HG03558 (cell line): ENCODE data around the gene ZNF664.
"Not testable (repeated sequence)": the region's sequence is repeated elsewhere in the genome, so short reads cannot be mapped to it uniquely, and the experiment has no call there.

Experiments used
- ATAC-seq: cut with Tn5 transposase; IDR thresholded peaks from one replicate; pipeline ENCODE4 v1.9.1; 2021; ENCODE audit warnings: moderate number of reproducible peaks; ENCODE audit not compliant: unreplicated experiment; ENCODE audit errors: extremely low read depth

Gene ZNF664

DNA sequence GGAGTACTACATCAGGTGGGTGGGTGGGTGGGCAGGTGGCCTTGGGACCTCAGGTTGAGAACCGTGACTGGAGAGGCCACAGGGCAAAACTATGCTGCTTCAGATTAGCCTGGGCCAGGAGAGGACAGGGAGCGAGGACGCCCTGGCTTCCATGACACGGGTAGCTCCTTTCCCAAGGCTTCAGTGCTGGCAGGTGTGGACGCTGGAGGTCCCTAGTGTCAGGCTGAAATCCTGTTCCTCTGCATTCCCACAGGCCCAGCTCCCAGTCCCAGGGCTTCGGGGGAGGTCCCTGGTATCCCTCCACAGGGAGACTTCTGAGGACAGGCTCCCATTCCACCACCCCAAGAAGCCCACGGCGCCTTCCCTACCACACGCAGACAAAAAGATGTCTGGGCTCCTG, 32.0 kb upstream of the ZNF664 start:
- ATAC-seq, result no peak

DNA sequence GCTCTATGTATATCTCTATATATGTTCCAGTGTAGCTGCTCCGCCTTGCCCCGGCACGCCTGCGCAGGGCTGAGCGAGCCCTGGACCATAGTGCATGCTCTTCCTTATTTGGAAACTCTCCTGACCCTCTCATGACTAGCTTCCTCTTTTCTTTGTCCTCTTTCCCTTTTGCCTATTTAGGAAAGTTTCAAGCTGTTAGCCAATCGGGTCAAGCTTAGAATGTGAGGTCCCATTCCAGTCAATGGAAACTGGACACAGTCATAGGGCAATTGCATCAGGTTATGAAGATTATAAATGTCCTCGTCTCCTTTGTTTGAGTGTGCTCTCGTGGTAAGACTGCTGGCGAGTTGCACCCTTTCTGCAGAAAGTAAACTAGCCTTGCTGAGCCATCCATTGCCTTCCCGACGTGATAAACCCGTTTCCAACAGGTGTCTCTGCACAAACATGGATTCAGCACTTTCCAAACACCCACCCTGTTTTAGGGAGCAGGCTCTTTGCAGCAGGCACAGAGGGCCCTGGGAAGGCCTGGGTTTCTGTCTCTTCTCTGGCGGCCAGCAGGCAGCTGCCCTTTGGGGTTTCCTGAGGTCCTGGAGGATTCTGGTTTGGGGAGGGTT, 31.3 kb upstream of the ZNF664 start:
- no peak for ATAC-seq

DNA sequence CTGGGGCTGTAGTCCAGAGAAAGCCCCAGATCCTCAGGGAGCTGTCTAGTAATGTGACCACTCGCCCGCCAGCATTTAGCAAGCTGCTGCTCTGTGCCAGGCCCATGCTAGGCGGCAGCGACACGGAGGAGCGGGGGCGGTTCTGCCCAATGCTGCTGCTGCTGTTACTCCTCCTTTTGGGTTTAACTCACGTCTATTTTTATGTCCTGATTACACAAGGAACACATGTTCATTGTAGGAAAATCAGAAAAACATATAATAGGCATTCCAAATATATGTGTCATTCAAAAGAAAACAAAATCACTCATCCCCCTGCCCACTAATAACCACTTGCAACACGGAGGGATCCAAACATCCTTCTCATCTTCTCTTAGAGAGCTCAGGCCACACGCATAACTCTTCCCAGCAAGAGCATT, 30.8 kb upstream of the ZNF664 start:
- ATAC-seq, result no peak

GRCh38 chr12:123942911-123943648, 29.9 kb upstream of the ZNF664 start:
- ATAC-seq, result no peak

GRCh38 chr12:123943816-123944215, 29.2 kb upstream of the ZNF664 start:
- ATAC-seq, result no peak

DNA sequence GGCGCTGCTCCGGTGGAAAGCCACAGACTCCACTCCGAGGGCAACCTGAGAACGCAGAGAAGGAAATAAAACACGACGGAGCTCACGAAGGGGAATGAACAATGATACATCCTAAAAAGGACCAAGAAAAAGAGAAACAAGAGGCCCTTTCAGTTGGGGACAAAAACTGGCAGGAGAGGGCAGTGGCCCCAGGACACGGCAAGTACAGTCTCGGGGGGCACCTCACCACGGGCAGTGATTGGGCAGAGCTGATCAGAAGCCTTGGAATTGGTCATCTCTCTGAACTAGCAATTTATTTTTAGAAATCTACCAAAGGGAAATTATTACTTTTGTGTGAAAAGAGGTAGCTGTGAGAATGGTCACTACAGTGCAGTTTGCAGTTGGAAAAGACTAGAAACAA, 28.3 kb upstream of the ZNF664 start:
- no peak for ATAC-seq

DNA sequence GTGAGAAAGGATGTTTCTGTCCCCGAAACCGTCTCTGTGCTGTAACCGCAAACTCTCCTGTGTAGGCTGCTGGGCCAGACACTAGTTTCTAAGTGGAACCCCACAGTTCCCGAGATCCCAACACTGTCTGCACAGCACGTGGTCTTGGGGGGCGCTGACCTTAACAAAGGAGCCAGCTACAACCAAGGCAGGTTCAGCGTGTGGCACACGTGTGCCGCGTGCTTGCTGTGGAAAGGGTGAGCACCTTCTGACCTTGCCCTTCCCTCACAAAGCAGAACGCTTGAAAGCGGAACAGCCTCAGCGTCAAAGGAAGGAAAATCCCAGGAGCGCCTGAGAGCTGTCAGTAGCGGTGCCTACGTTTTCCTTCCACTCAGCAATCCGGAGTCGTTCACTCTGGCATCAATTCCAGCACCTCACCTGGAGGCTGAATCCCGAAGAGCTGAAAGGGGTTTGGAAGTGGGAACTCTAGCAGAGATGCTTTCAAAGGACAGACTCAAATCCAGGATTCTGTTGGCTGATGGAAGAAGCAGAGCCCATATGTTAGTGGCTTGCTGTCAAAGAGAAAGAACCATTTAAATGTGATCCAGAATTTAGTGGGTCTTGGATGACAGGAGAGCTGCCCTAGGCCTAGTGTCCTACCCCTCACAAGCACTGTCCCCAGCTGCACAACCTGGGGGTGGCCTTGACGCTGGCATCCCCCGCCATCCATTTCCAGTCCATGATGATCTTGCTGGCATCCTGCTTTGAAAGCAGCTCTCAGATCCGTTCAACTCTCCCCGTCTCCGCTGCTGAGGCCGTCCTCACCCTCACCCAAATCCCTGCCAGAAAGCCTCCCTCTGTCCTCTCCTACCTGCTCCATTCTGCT, 27.5 kb upstream of the ZNF664 start:
- ATAC-seq, result no peak

DNA sequence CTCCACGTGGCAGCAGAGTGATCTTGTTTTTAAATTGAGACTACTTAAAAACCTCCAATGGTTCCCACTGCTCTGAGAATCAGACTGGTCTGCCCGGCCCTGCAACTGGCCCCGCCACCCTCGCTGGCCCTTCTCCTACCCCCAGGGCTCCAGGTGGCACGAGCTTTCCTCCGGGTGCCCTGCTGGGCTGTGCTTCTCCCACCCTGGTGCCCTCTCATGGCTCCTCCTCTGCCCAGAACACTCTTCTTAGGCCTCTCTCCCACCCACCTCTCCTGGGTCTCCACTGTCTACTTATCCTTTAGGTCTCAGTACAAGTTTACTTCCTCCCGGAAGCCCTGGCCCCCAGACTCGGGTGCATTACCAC, 26.9 kb upstream of the ZNF664 start:
- ATAC-seq, result no peak

- not testable (repeated sequence) for ATAC-seq
Measured at GRCh38 chr12:123946516-123947505, 26.2 kb upstream of the ZNF664 start.

GRCh38 chr12:123947531-123947930, 25.5 kb upstream of the ZNF664 start:
- not testable (repeated sequence) for ATAC-seq

GRCh38 chr12:123948401-123948795, 24.6 kb upstream of the ZNF664 start:
- no peak for ATAC-seq

GRCh38 chr12:123948796-123949769, 23.9 kb upstream of the ZNF664 start:
- no peak for ATAC-seq

DNA sequence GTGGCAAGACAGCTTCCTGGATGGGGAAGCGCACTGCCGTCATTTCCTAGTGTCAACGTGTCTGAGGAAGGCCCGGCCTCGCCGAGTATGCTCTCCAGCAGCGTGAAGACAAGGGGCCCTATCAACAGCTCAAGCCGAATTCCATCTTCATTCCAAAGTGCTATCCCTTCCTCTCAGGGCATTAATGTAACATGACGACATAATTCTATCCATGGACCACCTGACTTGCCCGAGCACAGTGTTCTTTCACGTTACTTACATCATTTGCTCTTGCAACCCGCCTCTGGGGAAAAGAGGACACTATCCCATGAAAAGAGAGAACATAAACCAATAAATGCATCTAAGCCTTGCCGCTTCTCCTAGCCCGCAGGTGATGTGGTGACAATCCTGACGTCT, 23.2 kb upstream of the ZNF664 start:
- no peak for ATAC-seq

GRCh38 chr12:123950476-123951349, 22.3 kb upstream of the ZNF664 start:
- ATAC-seq, result no peak

DNA sequence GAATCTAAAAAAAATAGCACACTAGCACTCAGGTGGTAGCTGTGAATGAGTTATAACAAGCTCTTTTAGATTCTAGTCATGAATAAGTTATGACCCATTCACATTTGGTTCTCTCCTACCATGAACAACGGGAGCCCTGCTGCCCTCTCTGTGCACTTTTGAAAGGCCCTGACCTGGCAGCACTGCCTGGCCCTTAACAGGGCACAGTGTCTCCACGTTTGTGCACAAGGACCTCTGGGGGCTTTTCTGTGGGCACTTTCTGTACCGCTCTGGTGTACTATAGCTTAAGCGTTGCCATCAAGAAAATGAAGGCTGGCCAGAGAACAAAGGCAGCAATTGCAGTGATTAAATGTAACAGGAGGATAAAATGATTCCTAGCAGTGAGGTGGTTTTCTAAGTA, 21.5 kb upstream of the ZNF664 start:
- ATAC-seq, result no peak

- ATAC-seq, result no peak
Measured at GRCh38 chr12:123952037-123952436, 21.0 kb upstream of the ZNF664 start.

DNA sequence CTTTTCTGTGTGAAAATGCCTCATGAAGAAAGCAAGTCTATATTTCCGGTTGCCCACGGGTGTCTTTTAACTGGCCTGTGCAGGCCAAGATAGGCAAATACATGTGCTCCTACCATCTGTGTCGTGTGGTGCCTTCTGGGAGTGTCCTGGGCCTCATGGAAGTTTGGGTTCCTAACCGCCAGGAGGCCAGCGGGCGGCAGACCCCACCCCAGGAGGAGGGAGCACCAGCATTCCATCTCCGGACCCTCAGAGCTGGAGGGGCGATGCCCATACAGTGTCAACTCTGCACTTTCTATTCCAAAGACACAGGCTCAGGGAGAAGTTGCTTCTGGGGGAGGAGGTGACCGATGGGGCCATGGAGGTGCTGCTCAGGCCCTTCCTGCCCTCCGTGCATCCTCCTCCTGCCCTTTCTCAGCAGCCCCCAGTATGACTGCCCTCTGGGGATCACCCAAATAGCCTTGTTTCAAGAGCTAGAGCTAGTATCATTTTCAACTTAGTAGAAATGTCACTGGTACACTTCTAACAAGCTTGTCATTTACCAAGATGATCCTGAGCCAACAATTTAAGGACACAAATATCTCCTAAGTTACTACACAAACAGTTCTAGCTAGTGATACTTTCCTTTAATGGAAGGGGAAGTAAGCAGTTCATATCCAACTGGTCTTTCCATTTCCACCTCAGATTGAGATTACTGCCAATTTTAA, 18.2 kb upstream of the ZNF664 start:
- no peak for ATAC-seq
